GM23338 (cell line): ENCODE data around the gene IKZF3. TPM values are rescaled to one million over a fixed set of nuclear protein-coding genes. Genes with fewer than 3 reads are reported as not detected.

Experiments
- ATAC-seq: fragments of 200-7000 bp; cut with Tn5 transposase; 3 replicates; pipeline ENCODE4 v1.9.1; 2020
- DNase-seq: peaks from one replicate; pipeline ENCODE4 v3.0.0-alpha.2; 2015; ENCODE audit warnings: low spot score
- H2AFZ ChIP-seq: fragments of 200-600 bp; sonication (generic); 2 replicates; pipeline ENCODE4 v1.8.0; 2016; ENCODE audit warnings: antibody characterized with exemption, mild to moderate bottlenecking, moderate library complexity
- H3F3A ChIP-seq: fragments of 200-600 bp; sonication (generic); replicated peaks from 2 replicates; pipeline ENCODE4 v1.8.0; 2017; ENCODE audit warnings: antibody characterized with exemption, mixed run types, low read depth
- H3K27ac ChIP-seq: fragments of 200-600 bp; sonication (generic); 2 replicates; pipeline ENCODE4 v1.6.1; 2016; ENCODE audit warnings: low read depth
- H3K27me3 ChIP-seq: fragments of 200-600 bp; sonication (generic); 2 replicates; pipeline ENCODE4 v1.8.0; 2016; ENCODE audit warnings: mild to moderate bottlenecking, mixed run types, moderate library complexity; ENCODE audit not compliant: insufficient read depth
- H3K36me3 ChIP-seq: fragments of 200-600 bp; sonication (generic); 2 replicates; pipeline ENCODE4 v1.8.0; 2016; ENCODE audit warnings: mild to moderate bottlenecking; ENCODE audit not compliant: insufficient read depth
- H3K4me1 ChIP-seq: fragments of 200-600 bp; sonication (generic); 2 replicates; pipeline ENCODE4 v1.8.0; 2016; ENCODE audit warnings: mild to moderate bottlenecking, moderate library complexity; ENCODE audit not compliant: insufficient read depth
- H3K4me2 ChIP-seq: fragments of 200-600 bp; sonication (generic); 2 replicates; pipeline ENCODE4 v1.7.1; 2017; ENCODE audit warnings: mixed run types
- H3K4me3 ChIP-seq: fragments of 200-600 bp; sonication (generic); 2 replicates; pipeline ENCODE4 v1.6.1; 2016; ENCODE audit warnings: mixed run types
- H3K79me2 ChIP-seq: fragments of 200-600 bp; sonication (generic); replicated peaks from 2 replicates; pipeline ENCODE4 v1.8.0; 2017; ENCODE audit warnings: mild to moderate bottlenecking; ENCODE audit not compliant: insufficient read depth
- H3K9me2 ChIP-seq: fragments of 200-600 bp; sonication (generic); 2 replicates; pipeline ENCODE4 v1.8.0; 2017; ENCODE audit not compliant: insufficient read depth
- H4K20me1 ChIP-seq: fragments of 200-600 bp; sonication (generic); replicated peaks from 2 replicates; pipeline ENCODE4 v1.8.0; 2017; ENCODE audit warnings: mild to moderate bottlenecking; ENCODE audit not compliant: insufficient read depth
- H3K27ac Mint-ChIP-seq: 2 replicates; pipeline ENCODE4 v1.8.0; 2020; ENCODE audit warnings: inconsistent platforms, mild to moderate bottlenecking, moderate library complexity, mixed read lengths
- H3K27me3 Mint-ChIP-seq: 3 replicates; pipeline ENCODE4 v1.8.0; 2022; ENCODE audit warnings: low read depth, mild to moderate bottlenecking, moderate library complexity, mixed read lengths, inconsistent platforms; ENCODE audit not compliant: insufficient read depth, poor library complexity
- H3K36me3 Mint-ChIP-seq: 3 replicates; pipeline ENCODE4 v1.8.0; 2021; ENCODE audit warnings: low read depth, mild to moderate bottlenecking, inconsistent platforms, moderate library complexity, mixed read lengths
- H3K4me1 Mint-ChIP-seq: 3 replicates; pipeline ENCODE4 v1.8.0; 2020; ENCODE audit warnings: mild to moderate bottlenecking, inconsistent platforms, mixed read lengths
- H3K4me3 Mint-ChIP-seq: 3 replicates; pipeline ENCODE4 v1.8.0; 2021; ENCODE audit warnings: moderate library complexity, mild to moderate bottlenecking, inconsistent platforms, mixed read lengths
- H3K9me3 Mint-ChIP-seq: 3 replicates; pipeline ENCODE4 v1.8.0; 2020; ENCODE audit warnings: moderate library complexity, mild to moderate bottlenecking, inconsistent platforms, mixed read lengths
- CREB1 ChIP-seq: fragments of 250-450 bp; sonication (Bioruptor Pico); IDR thresholded peaks from 2 replicates; pipeline ENCODE4 v1.5.0; 2020; ENCODE audit warnings: low read depth, mild to moderate bottlenecking, moderate library complexity
- EZH2 ChIP-seq: fragments of 200-600 bp; sonication (generic); IDR thresholded peaks from one replicate; pipeline ENCODE4 v1.8.0; 2017; ENCODE audit warnings: antibody characterized with exemption, mild to moderate bottlenecking, low read depth; ENCODE audit not compliant: unreplicated experiment
- EZH2phosphoT487 ChIP-seq: fragments of 200-600 bp; sonication (generic); IDR thresholded peaks from one replicate; pipeline ENCODE4 v1.8.1; 2018; ENCODE audit warnings: antibody characterized with exemption; ENCODE audit not compliant: unreplicated experiment
- JUNB ChIP-seq: IDR thresholded peaks from one replicate; pipeline ENCODE4 v1.6.1; 2016; ENCODE audit warnings: antibody characterized with exemption; ENCODE audit not compliant: unreplicated experiment
- NANOG ChIP-seq: IDR thresholded peaks from 2 replicates; pipeline ENCODE4 v1.6.1; 2016; ENCODE audit warnings: antibody characterized with exemption, borderline replicate concordance
- STAT1 ChIP-seq: IDR thresholded peaks from one replicate; pipeline ENCODE4 v1.6.1; 2016; ENCODE audit warnings: antibody characterized with exemption; ENCODE audit not compliant: unreplicated experiment
- ZNF114 ChIP-seq: fragments of 250-450 bp; sonication (Bioruptor Pico); IDR thresholded peaks from 2 replicates; pipeline ENCODE4 v1.5.0; 2020; ENCODE audit warnings: mild to moderate bottlenecking, moderate library complexity
- ZNF331 ChIP-seq: fragments of 250-450 bp; sonication (Bioruptor Pico); IDR thresholded peaks from 2 replicates; pipeline ENCODE4 v1.5.0; 2020; ENCODE audit warnings: low read depth, mild to moderate bottlenecking, moderate library complexity
- polyA plus RNA-seq: library from polyadenylated mRNA; unstranded; fragments of >200 nt; fragmentation: Nextera tagmentation; extraction: Ambion mirVana; gene quantifications from 2 replicates; pipeline ENCODE4 v1.2.1, GENCODE V29; 2016
- total RNA-seq: library from RNA; depleted of rRNA; stranded (reverse); fragments of >200 nt; shearing (Covaris generic); gene quantifications from 2 replicates; pipeline ENCODE4 v1.2.3, GENCODE V29; 2014
- TF ChIP-seq, protein P1 (sequence below): fragments of 250-450 bp; sonication (Bioruptor Pico); IDR thresholded peaks from 2 replicates; pipeline ENCODE4 v1.5.0; 2020; ENCODE audit warnings: mild to moderate bottlenecking, moderate library complexity
- TF ChIP-seq, protein P2 (sequence below): IDR thresholded peaks from 2 replicates; pipeline ENCODE4 v1.6.1; 2016; ENCODE audit warnings: antibody characterized with exemption

Gene IKZF3
- total and polyA plus RNA-seq, 2 experiments from 2014 or later: 0.11 to 0.76 TPM

DNA sequence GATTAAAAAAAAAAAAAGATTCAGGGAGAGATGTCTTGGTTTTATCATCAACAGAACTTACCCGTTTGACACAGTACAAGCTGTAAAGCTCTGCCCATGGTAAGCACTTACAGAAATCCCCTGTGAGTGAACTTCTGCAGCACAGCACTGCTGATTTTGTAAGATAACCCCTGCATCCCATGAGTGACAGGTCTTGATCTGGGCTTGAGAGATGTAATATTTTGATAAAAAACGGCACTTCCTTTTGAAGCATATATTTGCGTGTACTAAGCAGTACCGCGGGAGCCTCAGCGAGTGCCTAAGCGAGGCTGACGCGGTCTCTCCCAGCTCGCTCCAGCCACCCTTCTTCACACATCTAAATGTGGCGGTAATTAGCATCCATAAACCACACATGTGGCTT lies 50.5 kb downstream of the IKZF3 start (continued):
- TF ChIP-seq, protein P1, sequence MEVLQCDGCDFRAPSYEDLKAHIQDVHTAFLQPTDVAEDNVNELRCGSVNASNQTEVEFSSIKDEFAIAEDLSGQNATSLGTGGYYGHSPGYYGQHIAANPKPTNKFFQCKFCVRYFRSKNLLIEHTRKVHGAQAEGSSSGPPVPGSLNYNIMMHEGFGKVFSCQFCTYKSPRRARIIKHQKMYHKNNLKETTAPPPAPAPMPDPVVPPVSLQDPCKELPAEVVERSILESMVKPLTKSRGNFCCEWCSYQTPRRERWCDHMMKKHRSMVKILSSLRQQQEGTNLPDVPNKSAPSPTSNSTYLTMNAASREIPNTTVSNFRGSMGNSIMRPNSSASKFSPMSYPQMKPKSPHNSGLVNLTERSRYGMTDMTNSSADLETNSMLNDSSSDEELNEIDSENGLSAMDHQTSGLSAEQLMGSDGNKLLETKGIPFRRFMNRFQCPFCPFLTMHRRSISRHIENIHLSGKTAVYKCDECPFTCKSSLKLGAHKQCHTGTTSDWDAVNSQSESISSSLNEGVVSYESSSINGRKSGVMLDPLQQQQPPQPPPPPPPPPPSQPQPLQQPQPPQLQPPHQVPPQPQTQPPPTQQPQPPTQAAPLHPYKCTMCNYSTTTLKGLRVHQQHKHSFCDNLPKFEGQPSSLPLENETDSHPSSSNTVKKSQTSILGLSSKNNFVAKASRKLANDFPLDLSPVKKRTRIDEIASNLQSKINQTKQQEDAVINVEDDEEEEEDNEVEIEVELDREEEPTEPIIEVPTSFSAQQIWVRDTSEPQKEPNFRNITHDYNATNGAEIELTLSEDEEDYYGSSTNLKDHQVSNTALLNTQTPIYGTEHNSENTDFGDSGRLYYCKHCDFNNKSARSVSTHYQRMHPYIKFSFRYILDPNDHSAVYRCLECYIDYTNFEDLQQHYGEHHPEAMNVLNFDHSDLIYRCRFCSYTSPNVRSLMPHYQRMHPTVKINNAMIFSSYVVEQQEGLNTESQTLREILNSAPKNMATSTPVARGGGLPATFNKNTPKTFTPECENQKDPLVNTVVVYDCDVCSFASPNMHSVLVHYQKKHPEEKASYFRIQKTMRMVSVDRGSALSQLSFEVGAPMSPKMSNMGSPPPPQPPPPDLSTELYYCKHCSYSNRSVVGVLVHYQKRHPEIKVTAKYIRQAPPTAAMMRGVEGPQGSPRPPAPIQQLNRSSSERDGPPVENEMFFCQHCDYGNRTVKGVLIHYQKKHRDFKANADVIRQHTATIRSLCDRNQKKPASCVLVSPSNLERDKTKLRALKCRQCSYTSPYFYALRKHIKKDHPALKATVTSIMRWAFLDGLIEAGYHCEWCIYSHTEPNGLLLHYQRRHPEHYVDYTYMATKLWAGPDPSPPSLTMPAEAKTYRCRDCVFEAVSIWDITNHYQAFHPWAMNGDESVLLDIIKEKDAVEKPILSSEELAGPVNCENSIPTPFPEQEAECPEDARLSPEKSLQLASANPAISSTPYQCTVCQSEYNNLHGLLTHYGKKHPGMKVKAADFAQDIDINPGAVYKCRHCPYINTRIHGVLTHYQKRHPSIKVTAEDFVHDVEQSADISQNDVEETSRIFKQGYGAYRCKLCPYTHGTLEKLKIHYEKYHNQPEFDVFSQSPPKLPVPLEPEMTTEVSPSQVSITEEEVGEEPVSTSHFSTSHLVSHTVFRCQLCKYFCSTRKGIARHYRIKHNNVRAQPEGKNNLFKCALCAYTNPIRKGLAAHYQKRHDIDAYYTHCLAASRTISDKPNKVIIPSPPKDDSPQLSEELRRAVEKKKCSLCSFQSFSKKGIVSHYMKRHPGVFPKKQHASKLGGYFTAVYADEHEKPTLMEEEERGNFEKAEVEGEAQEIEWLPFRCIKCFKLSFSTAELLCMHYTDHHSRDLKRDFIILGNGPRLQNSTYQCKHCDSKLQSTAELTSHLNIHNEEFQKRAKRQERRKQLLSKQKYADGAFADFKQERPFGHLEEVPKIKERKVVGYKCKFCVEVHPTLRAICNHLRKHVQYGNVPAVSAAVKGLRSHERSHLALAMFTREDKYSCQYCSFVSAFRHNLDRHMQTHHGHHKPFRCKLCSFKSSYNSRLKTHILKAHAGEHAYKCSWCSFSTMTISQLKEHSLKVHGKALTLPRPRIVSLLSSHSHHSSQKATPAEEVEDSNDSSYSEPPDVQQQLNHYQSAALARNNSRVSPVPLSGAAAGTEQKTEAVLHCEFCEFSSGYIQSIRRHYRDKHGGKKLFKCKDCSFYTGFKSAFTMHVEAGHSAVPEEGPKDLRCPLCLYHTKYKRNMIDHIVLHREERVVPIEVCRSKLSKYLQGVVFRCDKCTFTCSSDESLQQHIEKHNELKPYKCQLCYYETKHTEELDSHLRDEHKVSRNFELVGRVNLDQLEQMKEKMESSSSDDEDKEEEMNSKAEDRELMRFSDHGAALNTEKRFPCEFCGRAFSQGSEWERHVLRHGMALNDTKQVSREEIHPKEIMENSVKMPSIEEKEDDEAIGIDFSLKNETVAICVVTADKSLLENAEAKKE (CRISPR knock-in tag): no peak
- TF ChIP-seq CREB1: no peak
- TF ChIP-seq ZNF331 (CRISPR knock-in tag): no peak
- TF ChIP-seq ZNF114 (CRISPR knock-in tag): no peak
- no peak for TF ChIP-seq STAT1
- TF ChIP-seq JUNB: no peak

DNA sequence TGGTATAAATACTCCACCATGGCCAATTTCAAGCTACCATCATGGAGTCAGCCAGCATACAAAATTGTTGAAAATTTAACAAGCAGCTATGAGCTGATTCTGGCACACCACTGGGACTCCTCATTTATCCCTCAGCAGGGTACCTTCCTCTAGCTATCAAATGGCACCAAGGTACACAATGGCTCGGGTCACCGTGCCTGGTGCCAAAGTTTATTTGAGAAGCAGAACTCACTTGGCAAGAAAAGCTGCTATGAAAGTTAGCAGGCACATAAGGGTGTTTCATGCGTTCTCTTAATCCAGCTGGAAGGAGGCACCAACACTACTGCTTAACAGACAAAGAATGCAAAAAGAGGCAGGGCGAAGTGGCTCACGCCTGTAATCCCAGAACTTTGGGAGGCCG lies 51.6 kb downstream of the IKZF3 start:
- Mint-ChIP-seq H3K27me3 (no peaks in the 10 kb centered on the region), H3K36me3 (no peaks in the 10 kb centered on the region), H3K9me3 (no peaks in the 10 kb centered on the region), H3K27ac (no peak overlapping the region), H3K4me1 (peaks cover 7% of the 10 kb centered on the region), H3K4me3 (no peak overlapping the region)
- Histone ChIP-seq H3K4me1 (no peaks in the 10 kb centered on the region), H4K20me1 (no peaks in the 10 kb centered on the region), H3K4me3 (no peak overlapping the region), H2AFZ (peak overlapping the region; percentile 69), H3F3A (no peaks in the 10 kb centered on the region), H3K27ac (no peak overlapping the region), H3K36me3 (no peaks in the 10 kb centered on the region), H3K79me2 (no peaks in the 10 kb centered on the region), H3K9me2 (no peaks in the 10 kb centered on the region), H3K4me2 (no peak overlapping the region), H3K27me3 (no peaks in the 10 kb centered on the region)
- ATAC-seq: no peak
- no peak for DNase-seq
- no peak for TF ChIP-seq JUNB
- TF ChIP-seq CREB1: no peak
- TF ChIP-seq, protein P1 (CRISPR knock-in tag): no peak
- TF ChIP-seq, protein P2, sequence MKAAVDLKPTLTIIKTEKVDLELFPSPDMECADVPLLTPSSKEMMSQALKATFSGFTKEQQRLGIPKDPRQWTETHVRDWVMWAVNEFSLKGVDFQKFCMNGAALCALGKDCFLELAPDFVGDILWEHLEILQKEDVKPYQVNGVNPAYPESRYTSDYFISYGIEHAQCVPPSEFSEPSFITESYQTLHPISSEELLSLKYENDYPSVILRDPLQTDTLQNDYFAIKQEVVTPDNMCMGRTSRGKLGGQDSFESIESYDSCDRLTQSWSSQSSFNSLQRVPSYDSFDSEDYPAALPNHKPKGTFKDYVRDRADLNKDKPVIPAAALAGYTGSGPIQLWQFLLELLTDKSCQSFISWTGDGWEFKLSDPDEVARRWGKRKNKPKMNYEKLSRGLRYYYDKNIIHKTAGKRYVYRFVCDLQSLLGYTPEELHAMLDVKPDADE: no peak
- no peak for TF ChIP-seq EZH2phosphoT487
- TF ChIP-seq NANOG: no peak
- TF ChIP-seq EZH2: no peak
